T-helper 2 cell treated with Interferon-gamma antibody and Interleukin-4, amounts not matched to agents 100 ng/mL and 5 ng/mL, for 36 hours (primary cell): ENCODE data around the gene PIEZO2. TPM values are rescaled to one million over a fixed set of nuclear protein-coding genes. Genes with fewer than 3 reads are reported as not detected.

Experiments
- intact Hi-C: fragments of 100-400 bp; cut with micrococcal nuclease; formaldehyde crosslinking; loops from one replicate; pipeline ENCODE4 v1.15.1; 2023
- total RNA-seq: library from RNA; stranded (reverse); gene quantifications from 2 replicates; pipeline ENCODE4 v1.2.3, GENCODE V29; 2022

Gene PIEZO2
- total RNA-seq, 1 donor from 2014 or later: not detected

- intact Hi-C loops: no loop called here
Measured at GRCh38 chr18:10794771-10795170, 354.6 kb downstream of the PIEZO2 start.

- intact Hi-C loops: no loop called here
Measured at GRCh38 chr18:10793730-10794370, 355.5 kb downstream of the PIEZO2 start.

- intact Hi-C loops: no loop called here
Measured at GRCh38 chr18:10792181-10792580, 357.2 kb downstream of the PIEZO2 start.

- intact Hi-C loops: no loop called here
Measured at GRCh38 chr18:10791169-10791831, 358.1 kb downstream of the PIEZO2 start.

GRCh38 chr18:10789180-10789579, 360.2 kb downstream of the PIEZO2 start:
- intact Hi-C loops: loop anchor here (10.0 kb wide), 4 partner anchors 224 to 1196 kb away; partner anchors contain the start of genes IMPA2 and NAPG

DNA sequence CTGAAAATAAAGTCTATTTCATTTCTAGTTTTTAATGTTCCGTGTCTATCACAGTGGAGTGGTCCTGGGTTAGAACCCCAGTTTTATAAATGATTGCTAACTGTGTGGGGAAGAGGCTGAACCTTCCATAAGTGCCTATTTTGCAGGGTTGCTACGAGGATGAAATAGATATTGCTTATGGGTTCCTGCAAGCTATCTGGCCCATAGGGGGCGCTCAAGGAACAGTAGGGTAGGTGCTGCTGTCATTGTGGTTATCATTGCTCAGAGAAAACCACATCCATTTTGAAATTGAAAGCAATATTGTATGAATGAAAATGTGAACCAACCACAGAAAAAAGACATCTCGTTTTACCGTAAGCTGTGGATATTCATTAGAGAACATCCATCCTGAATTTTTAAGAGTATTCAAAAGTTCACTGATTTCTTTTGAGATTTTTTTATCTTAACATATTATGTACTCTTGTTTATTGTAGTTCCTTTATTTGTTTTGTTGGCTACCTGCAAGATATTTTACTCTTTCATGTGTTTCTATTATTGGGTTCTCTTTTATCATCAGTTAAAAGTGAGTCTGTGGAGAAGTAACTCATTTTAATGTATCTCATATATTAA, 362.0 kb downstream of the PIEZO2 start:
- intact Hi-C loops: loop anchor here (1.0 to 10.0 kb wide), 7 partner anchors 64 to 1197 kb away; partner anchors contain the start of genes IMPA2 and NAPG

- intact Hi-C loops: loop anchor here (10.0 kb wide), 4 partner anchors 221 to 1199 kb away; partner anchors contain the start of genes IMPA2 and NAPG
Measured at GRCh38 chr18:10785798-10786197, 363.6 kb downstream of the PIEZO2 start.

DNA sequence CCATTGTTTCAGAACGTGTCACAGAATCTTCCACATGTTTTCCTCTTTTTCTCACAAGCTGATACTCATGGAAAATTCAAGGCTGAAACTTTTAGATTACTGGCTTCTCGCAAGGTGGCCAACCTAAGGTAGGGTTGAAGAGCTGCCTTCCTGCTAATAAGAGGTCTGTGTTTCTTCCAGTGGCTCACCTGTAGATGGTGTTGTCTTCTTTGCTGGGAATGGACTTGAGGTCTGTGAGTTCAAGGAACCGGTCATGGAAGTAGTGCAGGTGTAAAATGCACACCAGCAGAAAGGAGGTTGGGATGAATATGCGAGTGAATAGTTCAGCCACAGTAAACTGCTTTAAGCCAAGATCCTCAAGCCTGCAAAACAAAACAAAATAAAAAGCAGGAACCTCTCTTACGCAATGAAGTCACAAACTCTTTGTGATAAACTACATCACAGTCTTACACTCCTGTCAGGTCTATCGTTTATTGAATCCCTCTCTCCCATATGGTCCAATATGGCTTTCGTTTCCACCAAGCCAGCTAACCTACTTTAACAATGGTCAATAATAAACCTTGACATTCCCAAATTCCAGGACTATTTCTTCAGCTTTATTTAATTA, 364.7 kb downstream of the PIEZO2 start:
- intact Hi-C loops: loop anchor here (10.0 kb wide), 4 partner anchors 220 to 1200 kb away; partner anchors contain the start of genes IMPA2 and NAPG

- intact Hi-C loops: loop anchor here (10.0 kb wide), 4 partner anchors 219 to 1201 kb away; partner anchors contain the start of genes IMPA2 and NAPG
Measured at GRCh38 chr18:10783941-10784340, 365.4 kb downstream of the PIEZO2 start.

DNA sequence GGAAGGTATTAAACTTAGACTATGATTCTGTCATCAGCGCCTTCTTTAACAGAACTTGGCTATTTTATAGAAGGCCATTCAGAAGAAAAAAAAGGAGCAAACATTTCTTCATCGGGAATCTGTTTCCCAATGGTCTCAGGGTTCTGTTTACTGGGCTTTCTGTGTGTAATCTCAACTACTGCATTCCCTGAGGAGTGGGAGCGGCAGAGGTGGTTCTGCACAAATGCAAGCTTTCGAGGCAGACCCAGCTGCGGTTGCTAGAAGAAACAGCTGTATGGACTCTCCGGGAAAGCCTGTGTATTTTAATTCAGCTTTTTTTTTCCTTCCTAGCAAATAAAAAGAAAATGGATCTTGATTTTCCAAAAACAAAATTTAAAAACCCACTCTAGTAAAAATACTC, 372.9 kb downstream of the PIEZO2 start:
- intact Hi-C loops: no loop called here

GRCh38 chr18:10775026-10775425, 374.3 kb downstream of the PIEZO2 start:
- intact Hi-C loops: no loop called here

DNA sequence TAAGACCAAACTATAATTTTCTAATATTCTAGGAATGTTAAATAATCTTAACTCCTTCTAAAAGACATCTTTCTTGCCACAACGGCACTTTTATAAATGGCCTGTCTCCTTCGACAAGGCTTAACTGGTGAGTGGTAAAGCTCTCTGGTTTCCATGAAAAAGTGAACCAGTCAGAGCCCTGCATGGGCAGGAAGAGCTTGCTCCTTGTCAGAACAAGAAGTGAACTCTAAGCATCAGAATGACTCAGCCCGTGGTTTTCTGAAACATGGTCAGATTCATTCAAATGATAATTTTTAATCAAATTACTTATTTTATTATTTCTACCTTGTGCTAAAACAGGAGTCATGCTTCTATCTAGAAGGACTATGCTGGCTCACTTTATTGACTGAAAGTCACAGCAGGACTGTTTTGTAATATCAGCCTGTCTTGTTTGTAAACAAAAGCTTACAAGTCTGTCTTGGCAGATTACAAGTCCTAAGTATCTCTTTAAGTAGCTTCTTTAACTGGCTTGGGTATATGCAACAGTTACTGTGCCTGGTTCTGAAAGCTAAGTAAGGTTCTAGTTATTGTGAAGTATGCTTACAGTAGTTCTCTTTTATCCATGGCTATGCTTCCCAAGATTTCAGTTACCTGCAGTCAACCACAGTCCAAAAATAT, 378.2 kb downstream of the PIEZO2 start:
- intact Hi-C loops: no loop called here

DNA sequence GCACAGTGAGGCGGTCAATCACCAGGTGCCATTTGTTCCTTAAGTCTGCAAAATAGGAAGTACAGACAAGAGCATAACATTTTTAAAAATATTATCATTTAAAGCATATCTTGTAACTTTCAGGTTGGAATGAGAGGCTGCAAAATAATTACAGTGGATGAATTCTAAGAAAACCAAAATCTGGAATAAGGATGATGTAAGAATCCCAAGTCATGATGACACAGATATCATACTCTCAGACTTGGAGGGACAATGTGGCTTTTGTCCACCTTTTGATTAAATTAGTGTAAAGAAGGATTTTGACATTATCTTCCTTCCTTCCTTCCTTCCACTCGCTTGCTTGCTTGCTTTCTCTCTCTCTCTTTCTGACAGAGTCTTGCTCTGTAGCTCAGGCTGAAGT, 379.1 kb downstream of the PIEZO2 start:
- intact Hi-C loops: no loop called here

DNA sequence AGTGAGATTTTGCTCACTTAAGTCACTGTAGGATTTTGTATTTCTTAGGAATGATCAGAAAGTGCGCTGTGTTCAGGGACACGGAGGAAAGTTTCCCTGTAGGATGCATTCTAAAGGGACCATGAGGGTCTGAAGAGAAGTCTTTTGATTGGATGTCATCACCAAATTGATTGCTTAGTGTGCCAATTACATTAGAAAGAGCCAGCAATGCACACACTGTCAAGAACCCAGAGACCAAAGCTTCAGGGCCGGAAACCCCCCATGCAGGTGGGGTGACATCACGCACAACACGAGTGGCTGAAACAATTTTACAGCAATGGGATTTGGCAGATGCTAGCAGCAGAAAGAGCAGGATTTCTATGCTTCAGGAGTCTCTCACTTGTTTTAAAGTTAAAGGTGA, 381.1 kb downstream of the PIEZO2 start:
- intact Hi-C loops: no loop called here

GRCh38 chr18:10767658-10768057, 381.7 kb downstream of the PIEZO2 start:
- intact Hi-C loops: no loop called here

GRCh38 chr18:10760986-10761385, 388.4 kb downstream of the PIEZO2 start:
- intact Hi-C loops: no loop called here

GRCh38 chr18:10759241-10759640, 390.1 kb downstream of the PIEZO2 start:
- intact Hi-C loops: no loop called here

DNA sequence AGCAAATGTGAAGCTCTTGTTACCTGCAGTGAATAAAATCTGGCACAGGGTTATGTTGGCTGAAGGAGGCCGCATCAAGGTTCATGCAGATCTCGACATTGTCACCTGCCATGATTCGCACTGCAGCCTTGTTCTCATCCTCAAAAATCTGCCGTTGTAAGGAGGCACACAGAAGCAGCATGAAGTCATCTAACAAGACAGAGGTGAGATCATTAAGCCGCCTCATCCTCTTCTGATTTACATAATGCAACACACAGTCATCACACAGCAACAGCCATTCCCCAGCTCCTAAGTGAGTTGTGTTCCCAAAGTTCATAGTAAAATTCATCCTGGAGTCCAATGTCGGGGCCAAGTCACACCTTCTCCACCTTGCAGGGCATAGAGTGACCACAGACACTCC, 391.4 kb downstream of the PIEZO2 start:
- intact Hi-C loops: no loop called here

GRCh38 chr18:10757349-10757748, 392.0 kb downstream of the PIEZO2 start:
- intact Hi-C loops: no loop called here

GRCh38 chr18:10755855-10756254, 393.5 kb downstream of the PIEZO2 start:
- intact Hi-C loops: no loop called here

DNA sequence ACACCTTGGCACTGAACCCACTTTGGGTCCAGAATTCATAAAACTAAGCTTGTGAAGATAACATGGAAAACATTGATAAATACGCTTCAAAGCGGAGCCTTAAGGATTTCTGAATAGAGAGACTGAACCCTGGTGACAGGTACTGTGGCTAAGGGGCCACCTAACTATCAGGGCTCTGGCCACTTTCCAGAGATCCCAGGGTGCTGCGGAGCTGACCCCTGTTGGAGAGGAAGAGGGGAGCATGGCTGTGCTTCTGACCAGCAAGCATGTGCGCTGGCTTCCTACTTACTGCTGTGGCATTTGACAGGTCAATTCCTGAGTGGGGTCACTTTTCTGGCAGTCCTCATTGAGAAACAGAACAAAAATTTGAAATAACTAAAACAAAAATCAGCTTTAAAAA, 395.2 kb downstream of the PIEZO2 start:
- intact Hi-C loops: no loop called here
